CD1c-positive myeloid dendritic cell (primary cell): ENCODE data around the gene PDE4D.
A peak's percentile ranks its signal among the peaks of the same experiment; 100 is the strongest.

Experiments used
- DNase-seq: peaks from one replicate; pipeline ENCODE4 v3.0.0-alpha.2; 2016; ENCODE audit errors: extremely low spot score

The PDE4D gene

DNA sequence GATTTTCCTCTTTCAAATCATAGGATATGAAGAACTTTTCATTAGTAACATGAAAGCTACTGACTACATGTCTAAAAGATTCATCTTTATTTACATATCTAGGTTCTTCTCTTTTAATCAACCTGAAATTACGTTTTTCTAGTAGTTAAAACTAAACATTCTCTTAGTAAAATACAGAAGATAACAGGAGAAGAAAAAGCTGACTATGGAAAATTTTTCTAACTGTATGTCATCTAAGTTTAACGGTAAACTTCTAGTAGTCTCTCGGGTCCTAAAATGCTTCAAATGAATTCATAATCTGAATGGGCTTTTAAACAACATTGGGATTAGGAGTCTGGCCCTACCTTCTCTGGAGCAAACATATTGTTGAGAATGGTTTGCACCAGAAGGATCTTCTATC, 151.9 kb downstream of the PDE4D start:
- no peak for DNase-seq

DNA sequence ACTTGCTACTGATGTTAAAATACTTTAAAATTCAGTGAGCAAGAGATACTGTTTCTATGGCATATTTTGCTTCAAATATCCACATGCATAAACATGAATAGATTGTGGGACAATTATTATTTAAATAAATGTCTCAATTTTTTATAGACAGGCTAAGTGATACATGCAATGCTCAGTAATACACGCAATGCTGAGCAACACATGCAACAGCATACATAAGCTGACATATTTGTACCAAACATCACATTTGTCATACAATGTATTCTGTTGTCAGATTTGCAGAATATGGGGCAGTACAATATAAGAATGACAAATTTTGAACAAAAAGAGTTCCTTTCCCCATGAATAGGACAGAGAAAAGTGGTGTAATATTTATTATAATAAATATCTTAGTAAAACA, 155.5 kb downstream of the PDE4D start:
- no peak for DNase-seq

DNA sequence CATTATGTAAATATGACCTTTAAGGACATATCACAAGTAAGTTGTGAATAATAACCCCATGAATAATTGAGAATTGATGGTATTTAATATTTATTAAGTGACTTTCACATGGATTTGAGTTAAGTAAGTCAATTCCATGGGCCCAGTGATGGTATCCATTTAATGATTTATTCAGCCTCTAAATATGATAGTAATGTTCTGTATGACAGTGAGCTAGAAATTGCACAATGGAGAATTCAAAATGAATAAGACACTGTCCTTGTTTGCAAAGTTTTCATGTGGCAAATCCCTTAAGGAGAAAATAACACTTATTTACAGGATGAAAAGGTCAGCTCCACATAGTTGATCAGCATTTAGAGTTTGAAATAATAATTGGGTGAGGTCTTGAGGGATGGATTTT, 160.7 kb downstream of the PDE4D start:
- no peak for DNase-seq

DNA sequence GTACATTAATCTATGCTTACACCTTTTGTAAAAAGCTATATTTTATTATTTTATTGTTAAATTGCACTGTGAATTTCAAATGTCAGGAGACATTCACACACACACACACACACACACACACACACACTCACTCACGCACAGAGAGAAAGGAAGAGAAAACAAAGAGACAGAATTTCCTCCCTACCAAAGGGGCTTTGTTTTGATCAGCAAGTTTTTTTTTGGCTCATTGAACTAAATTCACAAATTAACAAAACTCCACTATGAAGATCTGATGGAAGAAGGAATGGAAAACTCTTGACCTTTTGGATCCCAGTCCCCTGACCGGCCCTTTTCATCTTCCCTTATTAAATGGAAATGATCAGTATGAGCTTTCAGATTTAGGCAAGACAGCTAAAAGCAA, 161.2 kb downstream of the PDE4D start:
- no peak for DNase-seq

DNA sequence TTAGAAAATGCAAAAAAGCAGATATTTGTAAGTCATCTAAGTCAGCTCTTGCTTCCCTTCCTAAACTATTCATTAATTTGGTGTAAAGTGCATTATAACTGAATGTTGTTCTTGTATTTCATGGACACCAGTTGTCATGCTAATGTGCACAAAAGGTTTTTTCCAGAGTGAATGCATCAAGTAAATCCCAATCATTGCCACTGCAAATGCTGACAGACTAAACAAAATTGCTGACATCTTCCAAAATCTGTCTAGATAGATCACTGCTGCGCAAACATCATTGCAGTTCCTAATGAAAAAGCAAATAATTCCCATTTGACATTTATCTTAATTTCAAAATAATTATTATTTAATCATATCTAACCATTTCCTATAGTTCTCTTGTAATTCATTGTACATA, 161.7 kb downstream of the PDE4D start:
- no peak for DNase-seq

DNA sequence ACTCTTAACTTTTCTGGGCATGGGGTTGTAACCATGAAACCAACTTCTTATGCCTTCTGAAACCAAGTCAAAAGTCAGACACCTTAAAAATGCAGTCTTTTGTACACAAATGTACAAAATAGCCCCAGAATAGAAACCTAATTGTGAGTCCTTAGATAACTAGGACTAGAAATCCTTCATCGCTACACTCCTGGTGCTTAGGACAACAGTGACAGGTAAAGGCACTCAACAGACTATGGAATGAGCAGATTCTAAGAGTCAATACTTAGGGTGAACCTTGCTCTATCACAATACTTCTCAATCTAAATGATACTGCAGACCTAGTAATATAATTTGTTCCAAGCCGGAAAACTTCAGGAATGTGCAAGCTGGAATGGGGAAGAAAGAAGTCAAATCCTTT, 163.7 kb downstream of the PDE4D start:
- DNase-seq, result no peak

DNA sequence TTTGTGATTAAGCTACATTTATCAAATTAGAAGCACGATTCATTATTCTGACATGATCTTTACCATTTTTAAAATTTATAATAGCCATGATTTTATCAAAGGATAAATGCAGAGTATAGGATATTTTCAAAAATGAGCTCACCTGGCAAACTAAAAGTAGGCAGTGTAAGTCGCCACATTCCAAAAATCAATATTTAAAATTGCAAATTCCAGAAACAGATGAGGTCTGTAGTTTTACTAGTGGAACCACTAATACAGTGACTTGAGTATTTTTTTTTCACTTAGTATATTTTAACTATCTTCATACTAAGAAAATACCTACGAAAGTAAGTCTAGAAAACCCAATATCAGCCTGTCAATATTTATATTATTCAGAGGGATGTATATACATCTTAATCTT, 164.2 kb downstream of the PDE4D start:
- DNase-seq, result no peak

DNA sequence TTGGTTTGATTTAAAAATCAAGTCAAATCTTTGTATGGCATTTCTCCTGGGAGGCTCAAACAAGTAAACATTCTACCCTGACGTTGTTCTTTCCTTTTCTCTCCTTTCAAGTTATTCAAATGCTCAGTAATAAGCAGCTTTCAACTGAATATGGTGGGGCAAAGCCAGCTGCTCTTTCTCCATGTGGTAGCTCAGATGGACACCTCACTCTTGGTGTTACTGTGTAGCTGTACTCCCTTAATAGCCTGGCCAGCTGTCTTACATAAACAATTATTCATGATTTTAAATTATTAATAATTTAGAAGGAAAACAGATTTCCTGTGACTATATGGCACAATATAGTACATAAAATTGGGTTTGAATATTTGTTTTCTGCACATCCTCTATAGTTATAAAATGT, 165.2 kb downstream of the PDE4D start:
- DNase-seq, result no peak

DNA sequence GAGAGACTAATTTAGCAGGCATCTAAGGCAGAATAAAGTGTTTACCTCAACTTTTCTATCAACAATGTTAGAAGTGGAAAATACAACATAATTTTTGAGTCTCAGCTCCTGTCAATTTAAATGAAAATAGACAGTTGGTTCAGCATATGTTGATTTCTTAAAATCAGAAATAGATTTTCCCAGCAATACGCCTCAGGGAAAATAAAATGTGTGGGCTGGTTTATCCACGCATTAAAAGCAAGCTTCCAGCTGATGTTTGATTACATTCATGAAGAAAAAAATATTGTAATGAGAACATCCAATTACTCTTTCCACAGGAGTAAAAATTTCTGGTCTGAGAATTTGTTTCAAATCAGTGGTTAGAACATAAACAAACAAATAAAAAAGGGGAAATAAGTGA, 166.3 kb downstream of the PDE4D start:
- no peak for DNase-seq

DNA sequence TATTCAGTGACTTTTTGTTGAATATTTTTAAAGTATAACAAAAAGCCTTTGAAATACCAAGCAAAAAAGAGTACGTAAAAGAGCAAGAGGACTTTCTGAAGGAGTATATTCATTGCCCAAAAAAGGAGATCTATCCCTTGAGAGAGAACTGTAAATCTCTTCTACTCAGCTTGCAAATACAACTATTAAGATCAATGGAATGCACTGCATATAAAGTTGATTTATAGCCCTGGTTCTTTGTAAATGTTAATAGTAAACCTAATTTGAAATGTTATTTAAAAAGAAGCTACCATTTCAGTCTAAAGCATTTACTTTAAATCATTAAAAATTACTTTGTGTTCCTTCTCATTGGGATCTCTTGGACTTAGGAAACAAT, 168.1 kb downstream of the PDE4D start:
- DNase-seq, result no peak

DNA sequence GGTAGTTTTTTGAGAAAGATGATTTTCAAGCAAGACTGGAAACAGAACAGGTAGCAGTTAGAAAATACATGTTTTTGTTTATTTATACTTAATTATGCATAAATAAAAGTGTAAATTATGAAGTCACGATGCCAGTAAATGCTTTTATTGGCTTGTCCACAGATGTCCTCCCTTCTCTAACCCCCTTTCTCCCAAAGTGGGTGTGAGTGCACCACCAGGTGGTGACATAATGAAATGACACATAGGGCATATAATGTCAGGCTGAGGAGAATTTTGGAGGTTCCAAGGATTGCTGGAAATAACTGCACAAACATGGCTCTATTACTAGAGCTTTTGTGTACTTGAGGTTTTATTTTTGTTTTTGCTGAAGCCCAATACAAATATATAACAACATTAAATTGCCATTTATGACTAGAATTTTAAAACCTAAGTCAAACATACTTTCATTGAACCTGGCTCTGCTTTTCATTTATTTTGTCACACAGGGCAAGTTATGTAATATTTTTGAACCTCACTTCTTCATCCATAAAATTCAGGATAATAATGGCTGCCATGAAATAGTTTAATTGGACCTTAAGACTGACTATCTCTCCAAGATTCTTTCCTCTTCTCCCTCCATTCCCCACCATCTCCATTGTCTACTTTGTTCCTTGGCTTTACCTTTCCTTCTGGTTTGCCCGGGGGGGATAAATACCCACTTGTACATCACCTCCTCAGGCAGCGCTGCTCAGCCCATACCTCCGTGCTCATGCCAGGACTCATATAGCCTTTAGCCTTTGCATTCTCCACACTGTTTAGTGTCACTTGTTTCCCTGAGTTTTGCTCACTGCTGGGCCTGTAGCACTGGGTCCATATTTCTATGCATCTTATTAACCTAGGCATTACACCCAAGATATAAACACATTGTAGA, 168.8 kb downstream of the PDE4D start:
- peak; percentile 32 for DNase-seq

DNA sequence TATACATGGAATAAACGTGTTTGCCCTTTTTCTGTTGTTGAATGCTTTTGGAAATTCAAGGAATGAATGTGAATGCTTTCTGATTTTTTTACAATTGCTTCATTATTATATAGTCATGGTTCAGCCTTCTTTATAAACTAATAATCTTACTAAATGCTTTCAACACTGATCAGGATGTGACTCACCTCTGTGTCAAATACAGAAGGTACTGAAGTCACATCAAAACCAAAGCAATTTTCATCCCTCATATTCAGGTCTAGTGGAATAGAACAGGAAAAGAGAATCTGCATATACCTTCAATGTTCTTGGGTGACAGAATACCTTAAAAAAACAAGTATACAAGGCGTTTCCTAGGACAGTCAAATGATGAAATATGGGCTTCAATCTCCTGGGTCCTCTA, 170.7 kb downstream of the PDE4D start:
- DNase-seq, result no peak

DNA sequence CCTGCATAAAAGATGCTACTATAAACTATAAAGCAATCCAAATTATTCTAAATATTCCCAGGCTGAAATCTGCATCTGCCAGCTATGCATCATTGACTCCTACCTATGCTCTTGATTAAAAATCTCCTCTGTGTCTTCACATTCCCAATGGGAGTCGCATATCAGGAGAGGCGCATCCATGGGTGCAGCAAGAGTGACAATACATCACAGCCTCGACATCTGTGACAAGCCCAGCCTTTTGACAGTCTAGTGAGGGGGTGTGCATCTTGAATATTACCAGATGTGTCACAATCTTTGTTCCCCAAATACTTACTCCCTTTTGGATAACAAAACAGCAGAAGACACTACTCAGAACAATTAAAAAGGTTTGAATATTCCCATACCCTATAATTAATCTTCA, 171.8 kb downstream of the PDE4D start:
- no peak for DNase-seq

DNA sequence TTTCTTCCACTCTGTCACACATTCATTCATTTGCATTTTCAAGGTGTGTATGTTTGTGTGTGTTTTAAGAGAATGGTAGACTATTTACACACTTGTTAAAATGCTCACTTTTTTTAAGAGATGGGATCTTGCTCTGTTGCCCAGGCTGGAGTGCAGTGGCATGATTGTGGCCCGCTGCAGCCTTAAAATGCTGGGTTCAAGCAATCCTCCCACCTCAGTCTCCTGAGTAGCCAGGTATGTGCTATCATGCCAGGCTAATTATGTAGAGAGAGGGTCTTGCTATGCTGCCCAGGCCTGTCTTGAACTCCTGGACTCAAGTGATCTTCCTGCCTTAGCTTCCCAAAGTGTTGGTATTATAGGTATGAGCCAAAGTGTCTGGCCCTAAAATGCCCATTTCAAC, 173.5 kb downstream of the PDE4D start:
- no peak for DNase-seq

DNA sequence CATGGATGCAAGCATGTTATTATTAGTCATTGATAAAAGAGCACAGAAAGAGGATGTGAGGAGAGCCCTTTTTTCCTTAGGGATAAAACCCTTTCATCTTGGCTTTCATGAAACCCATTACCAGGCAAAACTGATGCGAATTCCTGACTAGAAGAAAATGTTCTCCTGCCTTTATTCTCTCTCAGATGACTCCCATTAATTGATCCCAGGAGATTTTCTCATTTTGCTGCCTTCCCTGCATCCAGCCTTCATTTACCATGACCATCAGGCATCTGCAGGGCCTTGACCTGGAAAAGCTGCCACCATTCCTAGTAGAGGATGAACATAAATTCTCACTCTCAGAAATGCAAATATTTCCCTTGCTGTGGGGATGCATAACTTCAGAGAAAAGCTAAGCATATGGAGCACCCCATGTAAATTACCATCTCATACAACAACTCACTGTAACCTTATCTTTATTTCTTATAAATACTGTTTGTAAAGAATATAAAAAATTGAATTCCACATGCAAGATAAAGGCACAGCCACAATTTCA, 176.5 kb downstream of the PDE4D start:
- no peak for DNase-seq

DNA sequence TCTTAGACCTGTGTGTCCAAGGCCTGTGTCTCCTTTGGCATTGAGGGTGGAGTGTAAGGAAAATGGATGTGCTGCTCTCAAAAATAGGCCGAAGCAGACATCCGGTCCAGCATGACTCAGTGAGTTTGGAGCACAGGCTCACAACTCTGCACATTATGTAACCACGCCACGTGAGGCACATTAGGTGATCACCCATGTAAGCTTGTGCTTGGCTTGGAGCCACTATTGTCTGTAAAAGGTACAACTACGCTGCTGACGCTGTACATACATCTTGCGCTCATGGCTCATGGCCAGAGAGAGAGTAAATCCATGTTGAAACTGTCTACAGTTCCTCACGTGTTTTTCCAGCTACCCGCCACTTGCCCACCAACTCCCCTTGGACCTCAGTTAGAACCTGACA, 177.5 kb downstream of the PDE4D start:
- no peak for DNase-seq

DNA sequence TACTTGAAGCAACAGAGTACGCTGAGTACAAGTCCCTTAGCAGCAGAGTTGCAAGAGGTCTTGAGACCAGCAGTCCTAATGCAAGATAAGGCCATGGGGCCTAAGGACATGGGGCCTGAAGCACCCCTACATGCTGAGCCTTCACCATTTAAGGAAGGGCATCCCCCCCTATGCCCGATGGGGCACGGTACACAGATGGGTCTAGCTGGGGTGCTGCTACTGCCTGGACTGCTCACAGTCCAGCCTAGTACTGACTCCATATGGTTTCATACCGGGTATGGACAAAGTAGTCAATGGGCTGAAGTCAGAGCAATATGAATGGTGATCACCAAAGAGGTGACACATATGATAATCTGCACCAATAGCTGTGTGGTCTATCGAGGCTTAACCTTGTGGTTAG, 178.3 kb downstream of the PDE4D start:
- DNase-seq, result no peak

DNA sequence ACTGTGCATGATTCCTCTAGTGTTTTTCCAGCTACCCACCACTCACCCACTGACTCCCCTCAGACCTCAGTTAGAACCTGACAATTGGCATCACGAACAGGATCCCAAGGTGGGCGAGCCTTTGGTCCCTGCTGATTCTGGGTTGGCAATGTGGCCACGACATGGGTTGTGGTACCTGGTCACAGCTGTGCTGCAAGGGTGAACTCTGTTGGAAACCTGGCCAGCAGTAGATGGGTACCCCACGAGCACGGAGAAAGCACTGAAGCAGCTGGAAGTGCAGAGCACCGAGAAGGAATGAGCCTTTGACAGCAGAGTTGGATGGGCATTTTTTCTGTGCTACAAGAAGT, 180.1 kb downstream of the PDE4D start:
- DNase-seq, result no peak

DNA sequence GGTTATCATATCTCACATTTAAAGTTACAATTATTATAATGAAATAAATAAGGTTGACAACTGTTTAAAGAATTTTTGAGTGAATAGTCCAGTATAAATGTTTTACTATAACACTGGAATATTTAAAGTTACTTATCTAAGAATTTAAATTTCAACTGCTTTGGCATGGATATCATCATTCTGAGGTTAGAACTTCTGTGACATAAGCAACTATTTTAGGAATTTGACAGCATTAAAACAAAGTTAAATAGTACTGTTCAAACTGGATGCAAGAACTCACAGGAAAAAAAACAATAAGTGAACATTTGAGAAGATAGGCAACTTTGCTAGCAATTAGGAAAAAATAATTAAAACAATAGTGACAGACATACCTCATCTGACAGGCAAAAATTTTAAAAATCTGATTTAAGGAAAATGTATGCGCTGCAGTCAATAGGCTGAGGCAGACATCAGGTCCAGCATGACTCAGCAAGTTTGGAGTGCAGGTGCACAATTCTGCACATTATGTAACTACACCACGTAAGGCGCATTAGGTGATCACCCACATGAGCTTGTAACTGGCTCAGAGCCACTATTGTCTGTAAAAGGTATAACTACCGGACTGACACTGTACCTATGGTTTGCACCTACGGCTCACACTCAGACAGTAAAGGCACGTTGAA, 180.6 kb downstream of the PDE4D start:
- no peak for DNase-seq

DNA sequence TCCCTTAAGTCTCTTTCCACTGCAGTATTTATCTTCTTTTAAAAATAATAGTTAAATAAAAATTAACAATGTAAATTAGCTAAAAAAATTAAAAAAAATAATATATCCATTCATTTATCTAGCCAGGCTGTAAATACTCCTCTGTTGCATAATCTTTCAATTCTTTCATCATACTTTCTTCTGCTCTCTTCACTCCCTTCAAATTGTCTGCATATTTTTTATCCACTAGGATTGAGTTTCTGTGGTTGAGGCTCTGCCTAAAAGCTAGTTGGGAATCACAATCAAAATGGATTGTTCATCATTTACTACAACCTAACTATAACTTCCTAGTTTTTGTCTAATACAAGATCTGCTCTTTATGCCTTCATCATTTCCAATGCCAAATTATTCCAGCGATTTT, 182.2 kb downstream of the PDE4D start:
- no peak for DNase-seq

DNA sequence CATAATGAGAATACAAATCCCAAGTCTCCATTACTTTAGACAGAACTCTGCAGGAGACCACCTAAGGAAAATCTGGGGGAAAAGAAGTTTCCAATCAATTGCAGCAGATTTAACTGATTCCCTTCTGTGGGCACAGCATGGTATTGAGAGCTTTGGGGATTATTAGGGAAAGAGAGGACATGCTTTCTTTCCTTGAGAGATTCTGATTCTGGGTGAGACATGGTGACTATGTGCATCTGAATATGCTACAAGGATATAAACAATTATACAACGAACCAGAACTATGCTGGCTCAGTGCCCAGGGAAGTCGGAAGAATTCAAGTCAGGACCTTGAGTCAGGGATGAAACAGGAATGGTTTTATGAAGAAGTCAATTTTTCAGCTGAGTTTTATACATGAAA, 183.7 kb downstream of the PDE4D start:
- DNase-seq, result no peak

DNA sequence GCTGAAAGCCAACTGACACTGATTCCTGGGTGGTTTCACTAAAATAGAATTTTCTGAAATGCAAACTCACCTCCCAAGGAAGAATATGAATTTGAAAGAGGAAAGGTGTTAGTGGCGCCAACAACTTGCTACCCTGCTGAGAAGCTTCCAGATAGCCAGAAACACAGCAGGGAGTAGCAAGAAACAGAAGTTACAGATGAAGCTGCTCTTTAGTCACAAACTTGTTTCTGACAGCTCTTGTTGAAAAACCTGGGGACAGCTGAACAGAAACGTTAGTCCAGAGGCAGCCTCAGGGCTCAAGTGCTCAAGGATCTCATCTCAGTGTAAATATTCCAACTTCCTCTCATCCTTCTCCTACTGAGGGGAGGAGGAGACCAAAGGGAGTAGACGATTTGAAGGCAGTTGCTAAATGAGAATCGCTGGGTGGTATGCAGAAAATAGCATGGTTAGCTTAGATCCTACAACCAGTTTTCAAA, 184.1 kb downstream of the PDE4D start:
- DNase-seq, result no peak

DNA sequence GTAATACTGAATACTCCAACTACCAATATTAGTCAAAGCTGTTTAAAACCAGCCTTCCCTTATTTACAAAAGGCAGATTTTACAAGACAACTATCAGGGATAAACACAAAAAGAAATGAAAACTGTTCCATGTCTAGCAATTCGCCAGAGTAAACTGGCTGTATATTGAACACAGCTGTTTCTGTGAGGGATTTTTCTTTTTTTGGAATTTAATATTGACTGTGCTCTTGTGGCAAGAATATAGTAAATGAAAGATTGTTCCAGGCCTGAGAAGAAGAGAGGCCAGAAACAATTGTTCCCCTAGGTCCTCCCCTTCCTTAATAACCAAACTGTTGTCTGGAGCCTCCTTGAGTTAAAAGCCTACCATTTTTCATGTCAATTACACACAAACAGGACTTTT, 188.6 kb downstream of the PDE4D start:
- DNase-seq, result no peak
